Measurements from ENCODE around the gene OR10K1.

OR10K1 gene

GRCh38 chr1:158461534-158461933 lies at the start of gene OR10K1:
OR10K1 (plus strand) TSS chr1:158461834; CDS start chr1:158465562, 3,728 bp downstream.
- POLR2A ChIA-PET = no interaction called here

GRCh38 chr1:158414651-158415345 lies 46.8 kb upstream of the OR10K1 start:
- Histone ChIP-seq H3K27ac (ENCODE audit: extremely low read depth, low read depth, low read length) (no peak overlapping the region), H3K4me3 (ENCODE audit: low read depth, low read length) (no peak overlapping the region), H3K4me1 (ENCODE audit: control insufficient read depth, insufficient read depth, low read length) (no peaks in the 10 kb centered on the region), H3K36me3 (ENCODE audit: control insufficient read depth in 2 of 2, insufficient read depth in 1 of 2, low read length in 2 of 2) (no peaks in the 10 kb centered on the region), H3K9me3 (ENCODE audit: control insufficient read depth, insufficient read depth, low read depth, low read length) (no peaks in the 10 kb centered on the region)
- TF ChIP-seq ZBTB7A (tag by site-specific recombination; IDR thresholded peaks at IDR 0.05; ENCODE audit: low read depth) (no peak), ZNF23 (tag by site-specific recombination; IDR thresholded peaks at IDR 0.05; ENCODE audit: borderline replicate concordance) (no peak), SETDB1 (IDR thresholded peaks at IDR 0.05; ENCODE audit: insufficient read length, low read length) (no peak), ZNF707 (tag by site-specific recombination; IDR thresholded peaks at IDR 0.05) (no peak), AEBP2 (tag by site-specific recombination; IDR thresholded peaks at IDR 0.05; ENCODE audit: borderline replicate concordance) (no peak)
- CTCF ChIA-PET = no interaction called here
- POLR2A ChIA-PET = no interaction called here

More at GRCh38 chr1:158461534-158461933, at the start of gene OR10K1:
- no peaks in the 10 kb centered on the region for H3K4me1 ChIP-seq (ENCODE audit: control insufficient read depth, insufficient read depth, low read length)
- no peak for TF ChIP-seq SCRT1 (tag by site-specific recombination; IDR thresholded peaks at IDR 0.05; ENCODE audit: borderline replicate concordance)
- no peak for TF ChIP-seq TRIM28 (IDR thresholded peaks at IDR 0.05; ENCODE audit: borderline replicate concordance, low read length)
- TF ChIP-seq ZNF433 (tag by site-specific recombination; IDR thresholded peaks at IDR 0.05; ENCODE audit: low read depth) = no peak
- TF ChIP-seq ZNF791 (tag by site-specific recombination; IDR thresholded peaks at IDR 0.05) = no peak
- H3K9me3 ChIP-seq (ENCODE audit: control insufficient read depth, insufficient read depth, low read depth, low read length) = no peaks in the 10 kb centered on the region
- CTCF ChIA-PET = no interaction called here
- no peak within 1 kb of the TSS for H3K4me3 ChIP-seq (ENCODE audit: low read depth, low read length)
- no peaks in the 10 kb centered on the region for H3K36me3 ChIP-seq (ENCODE audit: control insufficient read depth in 2 of 2, insufficient read depth in 1 of 2, low read length in 2 of 2)
- no peak within 1 kb of the TSS for H3K27ac ChIP-seq (ENCODE audit: extremely low read depth, low read depth, low read length)

- Histone ChIP-seq H3K36me3 (ENCODE audit: control insufficient read depth in 2 of 2, insufficient read depth in 1 of 2, low read length in 2 of 2) (no peaks in the 10 kb centered on the region), H3K4me1 (ENCODE audit: control insufficient read depth, insufficient read depth, low read length) (no peaks in the 10 kb centered on the region), H3K27ac (ENCODE audit: extremely low read depth, low read depth, low read length) (no peak overlapping the region), H3K4me3 (ENCODE audit: low read depth, low read length) (no peak overlapping the region), H3K9me3 (ENCODE audit: control insufficient read depth, insufficient read depth, low read depth, low read length) (no peaks in the 10 kb centered on the region)
- CTCF ChIA-PET = no interaction called here
- POLR2A ChIA-PET = no interaction called here
- TF ChIP-seq REPIN1 (tag by site-specific recombination; IDR thresholded peaks at IDR 0.05; ENCODE audit: low read depth) (no peak), ZNF184 (tag by site-specific recombination; IDR thresholded peaks at IDR 0.05) (no peak), ZNF292 (tag by site-specific recombination; IDR thresholded peaks at IDR 0.05; ENCODE audit: borderline replicate concordance, low read depth) (no peak), ZNF133 (tag by site-specific recombination; IDR thresholded peaks at IDR 0.05) (no peak), ZNF2 (tag by site-specific recombination; IDR thresholded peaks at IDR 0.05) (no peak), ZNF561 (tag by site-specific recombination; IDR thresholded peaks at IDR 0.05; ENCODE audit: borderline replicate concordance) (no peak), ZNF18 (tag by site-specific recombination; IDR thresholded peaks at IDR 0.05) (no peak), ZIC2 (tag by site-specific recombination; IDR thresholded peaks at IDR 0.05) (no peak), ZNF670 (tag by site-specific recombination; IDR thresholded peaks at IDR 0.05; ENCODE audit: low read depth) (no peak), ZNF26 (tag by site-specific recombination; IDR thresholded peaks at IDR 0.05) (no peak), MZF1 (tag by site-specific recombination; IDR thresholded peaks at IDR 0.05; ENCODE audit: borderline replicate concordance) (no peak), ZNF76 (tag by site-specific recombination; IDR thresholded peaks at IDR 0.05; ENCODE audit: borderline replicate concordance, low read depth) (no peak), ZNF394 (tag by site-specific recombination; IDR thresholded peaks at IDR 0.05; ENCODE audit: borderline replicate concordance) (no peak), ZNF221 (tag by site-specific recombination; IDR thresholded peaks at IDR 0.05; ENCODE audit: borderline replicate concordance) (no peak), ZNF768 (tag by site-specific recombination; IDR thresholded peaks at IDR 0.05) (no peak), ZNF677 (tag by site-specific recombination; IDR thresholded peaks at IDR 0.05) (no peak), ZNF488 (tag by site-specific recombination; IDR thresholded peaks at IDR 0.05) (no peak), ZNF121 (tag by site-specific recombination; IDR thresholded peaks at IDR 0.05) (no peak), KLF16 (tag by site-specific recombination; IDR thresholded peaks at IDR 0.05) (no peak)
These were observed 44.0 kb upstream of the OR10K1 start for GRCh38 chr1:158417586-158417985.
